HUES6 (cell line): ENCODE results near the gene DNAL1.

Experiments
- H3K27ac ChIP-seq: 2 replicates; pipeline ENCODE4 v1.7.0; 2013; ENCODE audit warnings: low read depth, mild to moderate bottlenecking, low read length, inconsistent platforms
- H3K27me3 ChIP-seq: 2 replicates; pipeline ENCODE4 v1.6.1; 2013; ENCODE audit warnings: low read length; ENCODE audit not compliant: control insufficient read depth, insufficient read depth
- H3K36me3 ChIP-seq: 2 replicates; pipeline ENCODE4 v1.6.1; 2013; ENCODE audit warnings: low read length; ENCODE audit not compliant: control insufficient read depth, insufficient read depth
- H3K4me1 ChIP-seq: 2 replicates; pipeline ENCODE4 v1.6.1; 2013; ENCODE audit warnings: low read length; ENCODE audit not compliant: control insufficient read depth, insufficient read depth
- H3K4me3 ChIP-seq: 2 replicates; pipeline ENCODE4 v1.5.1; 2013; ENCODE audit warnings: low read depth, low read length
- H3K9ac ChIP-seq: one replicate; pipeline ENCODE4 v1.6.1; 2013; ENCODE audit warnings: mild to moderate bottlenecking, low read length
- H3K9me3 ChIP-seq: 2 replicates; pipeline ENCODE4 v1.6.1; 2013; ENCODE audit warnings: low read depth, low read length; ENCODE audit not compliant: control insufficient read depth, insufficient read depth

Gene DNAL1

DNA sequence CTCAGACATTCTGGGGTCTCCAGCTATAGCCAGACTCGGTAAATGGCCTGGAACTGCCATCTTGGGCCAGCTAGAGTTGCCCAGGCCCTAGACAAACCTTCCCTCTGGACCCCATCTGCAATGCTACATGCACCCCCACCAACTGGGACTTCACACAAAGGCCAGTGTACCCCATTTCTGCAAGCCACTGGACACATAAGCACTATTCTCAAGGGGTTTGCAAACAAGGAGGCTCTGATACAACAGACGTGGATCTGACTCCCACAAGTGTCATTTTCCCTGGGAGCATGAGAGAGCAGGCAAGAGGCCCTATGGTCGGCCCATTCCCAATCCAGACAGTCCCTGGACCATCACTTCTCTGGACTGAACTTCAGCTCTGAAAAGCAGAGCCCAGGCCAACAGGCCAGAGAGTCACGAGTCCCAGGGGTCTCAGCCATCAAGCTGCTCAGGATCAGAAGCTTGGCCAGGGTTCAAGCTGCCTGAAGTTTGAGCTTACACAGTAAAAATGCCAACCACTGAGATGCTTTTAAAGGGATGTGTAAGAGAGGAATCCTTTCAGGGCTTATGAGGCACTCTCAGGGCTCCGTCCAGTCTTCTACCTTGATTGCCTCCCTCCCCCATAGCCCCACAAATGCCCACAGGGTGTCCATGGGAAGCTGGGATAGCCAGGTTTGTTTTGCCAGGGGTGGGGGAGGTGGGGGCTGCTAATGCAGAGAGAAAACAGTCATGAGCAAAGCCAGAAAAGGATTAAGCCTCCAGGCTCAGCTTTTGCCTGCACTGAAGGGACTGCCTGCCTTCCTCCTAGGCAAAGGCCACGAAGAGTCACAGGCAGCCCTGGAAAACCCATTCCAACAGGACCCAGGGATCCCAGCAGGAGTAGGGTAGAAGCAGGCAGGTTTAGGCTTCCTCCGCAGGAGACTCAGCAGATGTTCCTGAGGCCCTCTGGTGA, 101.1 kb downstream of the DNAL1 start:
- Histone ChIP-seq H3K36me3 (no peaks in the 10 kb centered on the region), H3K4me1 (peaks cover 76% of the 10 kb centered on the region), H3K9ac (no peak overlapping the region), H3K27me3 (no peaks in the 10 kb centered on the region), H3K9me3 (no peaks in the 10 kb centered on the region), H3K27ac (no peak overlapping the region), H3K4me3 (no peak overlapping the region)

DNA sequence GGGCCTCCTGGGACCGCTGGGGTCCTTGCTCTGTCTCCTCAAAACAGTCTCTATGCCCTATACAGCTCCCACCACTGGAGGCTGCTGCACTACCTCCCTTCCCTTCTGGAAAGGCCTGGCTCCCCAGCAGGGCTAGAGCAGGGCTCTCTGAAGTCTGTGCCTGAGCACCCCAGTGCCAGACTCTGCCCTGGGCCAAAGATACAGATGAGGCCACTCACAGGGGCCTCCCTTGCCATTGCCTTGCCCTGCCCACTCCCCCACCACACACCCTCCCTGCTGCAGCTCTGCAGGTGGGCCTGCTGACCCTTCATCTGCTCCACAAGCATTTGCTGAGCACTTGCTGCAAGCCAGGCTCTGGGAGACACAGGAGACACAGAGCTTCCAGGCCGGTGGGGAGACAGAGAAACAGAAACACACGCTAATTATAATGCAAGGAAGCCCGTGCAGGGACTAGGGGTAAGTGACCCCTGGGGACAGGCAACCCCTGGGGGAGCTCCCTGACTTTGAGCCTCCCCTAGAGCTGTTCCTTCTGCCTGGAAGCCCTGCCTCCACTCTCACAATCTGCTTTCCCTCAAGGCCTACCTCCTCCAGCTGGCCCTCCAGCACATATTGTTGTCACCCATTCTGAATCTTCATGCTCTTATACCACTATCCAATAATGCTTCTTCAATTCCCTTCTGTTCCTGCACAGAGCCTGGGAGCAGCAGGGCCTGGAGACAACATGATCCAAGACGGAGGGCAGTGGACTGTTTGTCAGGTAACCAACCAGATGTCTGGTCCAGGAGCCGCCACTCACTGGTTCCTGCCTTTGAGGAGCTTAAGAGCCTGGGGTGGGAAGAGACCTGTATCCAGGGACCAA, 102.0 kb downstream of the DNAL1 start:
- no peaks in the 10 kb centered on the region for H3K9me3 ChIP-seq
- H3K4me3 ChIP-seq = no peak overlapping the region
- no peaks in the 10 kb centered on the region for H3K27me3 ChIP-seq
- H3K4me1 ChIP-seq = peaks cover 72% of the 10 kb centered on the region
- H3K9ac ChIP-seq = no peak overlapping the region
- H3K36me3 ChIP-seq = no peaks in the 10 kb centered on the region
- no peak overlapping the region for H3K27ac ChIP-seq

DNA sequence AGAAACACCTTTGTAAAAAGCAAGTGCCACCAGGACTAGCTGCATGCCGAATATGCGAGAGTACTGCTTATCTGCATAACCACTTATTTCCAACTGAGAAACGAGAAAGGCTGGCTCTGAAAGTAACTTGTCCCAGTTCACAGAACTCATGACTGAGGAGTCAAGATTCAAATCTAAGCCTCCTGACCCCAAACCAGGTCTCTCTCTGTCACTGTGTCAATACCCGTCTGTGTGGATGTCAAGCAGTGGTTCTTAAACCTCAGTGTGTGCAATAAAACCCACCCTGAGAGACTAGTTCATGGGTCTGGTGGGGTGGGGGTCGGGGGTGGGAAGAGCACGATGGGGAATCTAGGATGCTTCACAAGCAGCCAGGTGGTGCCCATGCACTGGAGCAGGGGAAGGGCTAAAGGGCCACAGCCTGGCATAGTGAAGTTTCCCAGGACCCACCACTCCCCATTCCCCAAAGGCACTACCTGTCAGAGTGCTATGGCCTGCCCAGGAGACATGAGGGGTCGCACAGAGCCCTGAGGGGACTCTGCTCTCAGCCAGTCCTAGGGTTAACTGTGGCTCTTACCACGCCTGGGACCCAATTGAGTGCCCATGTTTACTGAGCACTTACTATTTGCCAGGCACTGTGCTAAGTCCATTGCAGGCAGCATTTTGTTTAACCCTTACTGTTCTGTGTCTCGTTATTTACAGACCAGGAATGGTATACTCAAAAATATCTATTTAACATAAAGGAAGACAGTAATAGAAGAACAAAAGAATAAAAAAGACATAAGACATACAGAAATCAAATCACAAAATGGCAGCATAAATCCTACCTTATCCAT, 102.8 kb downstream of the DNAL1 start:
- H3K36me3 ChIP-seq = no peaks in the 10 kb centered on the region
- H3K4me1 ChIP-seq = peaks cover 68% of the 10 kb centered on the region

DNA sequence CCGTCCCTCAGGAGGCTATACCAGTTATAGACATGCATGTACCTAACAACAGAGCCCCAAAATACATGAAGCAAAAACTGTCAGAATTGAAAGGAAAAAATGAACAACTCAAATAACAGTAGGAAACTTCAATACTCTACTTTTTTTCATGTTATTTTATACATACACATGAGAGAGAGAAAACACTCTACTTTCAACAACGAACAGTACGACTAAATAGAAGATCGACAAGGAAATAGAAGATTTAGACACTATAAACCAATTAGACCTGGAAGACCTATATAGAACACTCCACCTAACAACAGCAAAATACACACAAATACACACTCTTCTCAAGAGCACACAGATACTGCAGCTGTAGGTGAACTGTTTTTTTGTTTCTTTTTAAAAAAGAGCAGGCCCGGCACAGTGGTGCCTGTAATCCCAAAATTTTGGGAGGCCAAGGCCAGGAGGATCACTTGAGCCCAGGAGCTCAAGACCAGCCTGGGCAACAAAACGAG, 104.1 kb downstream of the DNAL1 start:
- Histone ChIP-seq H3K9me3 (no peaks in the 10 kb centered on the region), H3K4me3 (no peak overlapping the region), H3K27ac (no peak overlapping the region), H3K9ac (no peak overlapping the region), H3K27me3 (no peaks in the 10 kb centered on the region), H3K4me1 (peaks cover 68% of the 10 kb centered on the region), H3K36me3 (no peaks in the 10 kb centered on the region)

More for the DNA sequence above, 102.8 kb downstream of the DNAL1 start:
- H3K9me3 ChIP-seq = no peaks in the 10 kb centered on the region
- no peak overlapping the region for H3K9ac ChIP-seq
- H3K4me3 ChIP-seq = no peak overlapping the region
- no peaks in the 10 kb centered on the region for H3K27me3 ChIP-seq
- H3K27ac ChIP-seq = no peak overlapping the region

DNA sequence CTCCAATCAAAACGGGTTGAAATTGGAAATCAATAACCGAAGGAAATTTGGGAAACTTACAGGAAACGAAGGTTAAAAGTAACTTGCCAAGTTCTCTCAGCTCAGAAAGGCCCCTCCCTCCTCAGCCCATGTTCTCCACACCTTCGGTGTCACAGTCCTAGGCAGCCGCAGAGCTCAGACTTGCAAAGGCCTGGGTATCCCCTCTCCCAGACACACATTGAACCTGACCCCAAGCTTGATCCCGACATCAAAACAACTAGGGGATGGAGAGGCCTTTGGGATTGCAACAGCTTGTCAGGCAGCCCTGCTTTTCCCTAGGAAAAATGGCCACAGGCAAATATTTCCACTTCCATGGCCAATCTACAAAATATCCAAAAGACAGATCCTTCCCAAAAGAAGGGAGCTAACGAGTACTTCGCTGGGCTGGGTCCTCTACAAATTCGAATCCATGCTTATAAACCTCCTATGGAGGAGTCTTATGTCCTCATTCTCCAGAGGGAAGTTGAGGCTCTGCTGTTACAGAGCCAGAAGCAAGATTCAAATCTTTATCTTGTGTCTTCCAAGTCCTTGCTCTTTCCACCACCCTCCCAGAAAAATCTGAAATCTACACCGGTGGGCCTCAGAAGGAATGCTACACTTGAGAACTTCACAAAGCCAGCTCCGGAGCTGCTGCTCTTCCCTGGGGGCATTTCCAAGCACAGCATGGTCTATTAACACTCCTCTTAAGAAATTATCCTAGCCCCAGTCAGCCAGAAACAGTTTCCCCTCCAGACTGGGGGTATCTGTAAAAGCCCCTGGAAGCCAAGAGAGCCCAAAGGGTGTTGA, 105.1 kb downstream of the DNAL1 start:
- H3K27ac ChIP-seq = no peak overlapping the region
- no peaks in the 10 kb centered on the region for H3K27me3 ChIP-seq
- peaks cover 69% of the 10 kb centered on the region for H3K4me1 ChIP-seq
- H3K9me3 ChIP-seq = no peaks in the 10 kb centered on the region
- H3K9ac ChIP-seq = no peak overlapping the region
- no peaks in the 10 kb centered on the region for H3K36me3 ChIP-seq
- H3K4me3 ChIP-seq = no peak overlapping the region

DNA sequence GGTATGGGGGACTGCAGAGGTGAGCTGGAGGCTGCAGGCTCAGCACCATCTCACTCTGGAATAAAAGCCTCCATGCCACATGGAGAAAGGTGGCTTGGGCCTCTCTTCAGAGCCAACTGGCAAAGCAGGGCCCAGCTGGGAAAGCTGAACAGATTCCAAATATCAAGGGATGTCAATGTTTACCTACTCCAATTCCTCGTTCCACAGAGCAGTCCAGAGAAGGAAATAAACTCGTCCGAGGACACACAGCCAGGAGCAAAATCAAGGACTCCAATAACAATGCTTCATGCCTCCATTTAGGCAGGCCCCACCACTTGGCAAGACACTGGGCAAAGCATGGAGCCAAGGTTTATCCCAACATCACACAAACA, 105.7 kb downstream of the DNAL1 start:
- peaks cover 75% of the 10 kb centered on the region for H3K4me1 ChIP-seq
- no peak overlapping the region for H3K27ac ChIP-seq
- no peak overlapping the region for H3K4me3 ChIP-seq
- H3K27me3 ChIP-seq = no peaks in the 10 kb centered on the region
- H3K36me3 ChIP-seq = no peaks in the 10 kb centered on the region
- H3K9ac ChIP-seq = no peak overlapping the region
- H3K9me3 ChIP-seq = no peaks in the 10 kb centered on the region

DNA sequence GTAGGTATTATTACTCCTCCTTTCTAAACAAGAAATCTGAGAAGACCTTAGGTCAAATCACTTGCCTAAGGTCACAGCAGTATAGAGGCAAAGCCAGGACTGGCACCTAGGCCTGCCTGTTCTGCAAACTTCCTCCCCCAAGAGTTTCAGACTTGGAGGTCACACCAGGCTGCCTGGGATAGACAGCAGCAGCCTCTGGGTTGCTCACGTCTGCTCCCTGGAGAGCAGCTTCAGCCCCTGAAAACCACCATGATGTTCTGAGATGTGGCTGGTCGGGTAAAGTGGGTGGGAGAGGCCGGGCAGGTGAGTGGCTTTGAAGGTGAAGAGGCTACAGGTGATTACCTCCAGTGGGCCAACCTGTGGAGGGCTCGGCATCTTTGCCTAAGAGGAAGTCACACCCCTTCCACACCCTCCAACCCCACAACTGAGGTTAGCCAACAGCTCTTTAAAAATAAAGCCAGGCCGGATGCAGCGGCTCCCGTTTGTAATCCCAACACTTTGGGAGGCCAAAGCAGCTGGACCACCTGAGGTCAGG, 106.4 kb downstream of the DNAL1 start:
- no peaks in the 10 kb centered on the region for H3K9me3 ChIP-seq
- no peak overlapping the region for H3K9ac ChIP-seq
- no peak overlapping the region for H3K4me3 ChIP-seq
- H3K27ac ChIP-seq = no peak overlapping the region
- no peaks in the 10 kb centered on the region for H3K36me3 ChIP-seq
- peaks cover 76% of the 10 kb centered on the region for H3K4me1 ChIP-seq
- H3K27me3 ChIP-seq = no peaks in the 10 kb centered on the region

DNA sequence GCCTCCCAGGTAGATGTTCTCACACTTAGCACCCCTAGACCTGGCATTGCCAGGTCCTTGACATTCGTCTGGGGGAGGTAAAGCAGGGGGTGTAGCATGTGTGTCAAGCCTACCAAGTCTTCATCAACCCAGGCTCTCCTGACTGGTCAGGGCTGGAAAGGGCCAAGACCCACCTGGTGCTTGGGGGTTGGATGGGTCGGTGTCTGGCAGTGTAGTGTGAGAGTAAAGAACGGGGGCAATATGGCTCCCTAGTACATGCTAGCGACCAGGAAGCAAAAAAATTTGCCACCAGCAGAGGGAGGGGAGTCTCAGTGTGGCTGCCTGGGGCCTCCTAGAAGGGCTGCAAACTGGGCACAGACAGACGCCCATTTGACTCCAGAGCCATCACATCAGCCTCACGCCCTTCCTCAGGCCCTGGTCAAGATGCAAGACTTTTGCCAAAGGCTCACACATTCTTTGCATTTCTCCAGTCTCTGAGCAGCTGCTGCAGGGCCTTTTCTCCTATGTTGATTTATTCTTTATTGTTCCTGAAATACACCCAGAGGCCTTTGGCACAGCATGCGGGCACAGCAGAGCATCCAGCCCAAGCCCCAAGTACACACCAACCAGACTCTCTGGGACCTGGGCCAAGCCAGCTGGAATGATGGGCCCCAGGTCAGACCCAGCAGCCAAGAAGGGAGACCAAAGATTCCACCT, 107.7 kb downstream of the DNAL1 start:
- Histone ChIP-seq H3K4me3 (no peak overlapping the region), H3K4me1 (peaks cover 70% of the 10 kb centered on the region), H3K36me3 (no peaks in the 10 kb centered on the region), H3K9me3 (no peaks in the 10 kb centered on the region), H3K27me3 (no peaks in the 10 kb centered on the region), H3K9ac (peak overlapping the region; percentile 64), H3K27ac (no peak overlapping the region)
